Activated CD4-positive, alpha-beta T cell treated with anti-CD3 and anti-CD28 coated beads, Interleukin-2, amount 10 ng/mL, durations not matched to agents 7 days and 5 days (primary cell): Measurements from ENCODE around the gene ALPG. TPM values are rescaled to one million over a fixed set of nuclear protein-coding genes. Genes with fewer than 3 reads are reported as not detected.
"Not testable (repeated sequence)": the region's sequence is repeated elsewhere in the genome, so short reads cannot be mapped to it uniquely, and the experiment has no call there.

ENCODE experiments used
- CTCF ChIA-PET: fragments of 350-600 bp; sonication (Branson Sonifier 250); formaldehyde crosslinking; loops from one replicate; lab custom pipeline; 2021; ENCODE audit warnings: antibody characterized with exemption; lab: Charles Lee
- POLR2A ChIA-PET: fragments of 350-600 bp; sonication (Branson Sonifier 250); formaldehyde crosslinking; loops from one replicate; lab custom pipeline; 2021; ENCODE audit warnings: antibody characterized with exemption; lab: Charles Lee
- DNase-seq: peaks from one replicate; pipeline ENCODE4 v3.0.0-alpha.2; 2020
- H3K27ac Mint-ChIP-seq: one replicate; pipeline ENCODE4 v1.8.0; 2021; ENCODE audit warnings: mild to moderate bottlenecking, moderate library complexity, mixed read lengths
- H3K27me3 Mint-ChIP-seq: one replicate; pipeline ENCODE4 v1.8.0; 2021; ENCODE audit warnings: mixed read lengths
- H3K36me3 Mint-ChIP-seq: one replicate; pipeline ENCODE4 v1.8.0; 2021; ENCODE audit warnings: low read depth, mixed read lengths
- H3K4me1 Mint-ChIP-seq: one replicate; pipeline ENCODE4 v1.8.0; 2021; ENCODE audit warnings: mixed read lengths
- H3K4me3 Mint-ChIP-seq: one replicate; pipeline ENCODE4 v1.8.0; 2021; ENCODE audit warnings: mild to moderate bottlenecking, moderate library complexity, mixed read lengths
- H3K9me3 Mint-ChIP-seq: one replicate; pipeline ENCODE4 v1.8.0; 2021; ENCODE audit warnings: mixed read lengths
- total RNA-seq, 2 experiments: library from RNA; stranded (reverse); gene quantifications; one replicate each; pipeline ENCODE4 v1.2.3, GENCODE V29; 2021

The ALPG gene
- total RNA-seq, 2 experiments from 2014 or later: not detected

DNA sequence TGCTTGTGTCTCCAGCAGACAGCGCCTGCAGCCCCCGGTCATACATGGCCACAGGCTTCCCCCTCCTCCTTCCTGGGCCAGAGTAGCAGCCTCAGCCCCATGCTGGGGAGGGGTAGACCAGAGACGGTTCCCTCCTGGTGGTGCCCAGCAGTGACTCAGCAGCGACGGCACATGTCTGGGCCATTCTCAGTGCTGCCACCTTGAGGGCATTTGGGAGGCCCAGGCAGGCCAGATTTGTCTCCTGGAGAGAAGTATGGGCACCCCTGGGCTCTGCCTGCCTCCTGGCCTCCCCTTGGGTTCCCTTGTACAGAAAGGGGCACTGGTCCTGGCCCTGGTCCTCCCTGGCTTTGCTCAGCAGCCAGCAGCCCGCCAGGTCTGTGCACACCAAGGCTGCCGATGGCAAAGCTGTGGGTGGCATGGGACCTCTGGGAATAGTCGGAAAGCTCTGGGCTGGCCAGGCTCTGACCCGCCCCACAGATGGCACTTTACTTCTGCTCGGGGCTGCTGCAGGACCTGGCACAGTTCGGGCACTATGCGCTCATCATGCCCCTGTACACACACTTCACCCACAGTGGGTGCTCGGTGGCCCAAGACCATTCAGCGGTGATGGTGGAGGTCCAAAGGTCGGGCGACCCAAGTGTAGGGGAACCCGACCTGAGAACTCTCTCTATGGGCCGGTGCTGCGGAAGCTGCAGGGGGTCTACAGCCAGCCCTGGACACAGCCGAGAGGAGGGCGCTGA lies 37.9 kb downstream of the ALPG start:
- peaks cover 3% of the 10 kb centered on the region for H3K4me1 Mint-ChIP-seq
- no peaks in the 10 kb centered on the region for H3K36me3 Mint-ChIP-seq
- no peaks in the 10 kb centered on the region for H3K9me3 Mint-ChIP-seq
- peak; percentile 75 for DNase-seq
- no peak overlapping the region for H3K4me3 Mint-ChIP-seq
- ChIA-PET POLR2A (no interaction called here), CTCF (interaction anchor here (0.5 to 1.2 kb wide), 3 partner anchors 10 to 1896 kb away, joined by 3 to 4 read pairs (median 3); no protein-coding TSS in a partner anchor)
- H3K27ac Mint-ChIP-seq: no peak overlapping the region
- no peaks in the 10 kb centered on the region for H3K27me3 Mint-ChIP-seq

GRCh38 chr2:232445149-232445885 lies 38.7 kb downstream of the ALPG start:
- H3K9me3 Mint-ChIP-seq, H3K27me3 Mint-ChIP-seq, H3K36me3 Mint-ChIP-seq, DNase-seq, POLR2A ChIA-PET, H3K4me1 Mint-ChIP-seq, H3K27ac Mint-ChIP-seq, H3K4me3 Mint-ChIP-seq: not testable (repeated sequence)
- CTCF ChIA-PET: interaction anchor here (0.5 to 1.7 kb wide), 3 partner anchors 8 to 1895 kb away, joined by 3 to 5 read pairs (median 3); no protein-coding TSS in a partner anchor

GRCh38 chr2:232446266-232446777 lies 39.7 kb downstream of the ALPG start:
- H3K9me3 Mint-ChIP-seq, POLR2A ChIA-PET, H3K27ac Mint-ChIP-seq, H3K4me1 Mint-ChIP-seq, H3K27me3 Mint-ChIP-seq, DNase-seq, H3K4me3 Mint-ChIP-seq, H3K36me3 Mint-ChIP-seq: not testable (repeated sequence)
- CTCF ChIA-PET: interaction anchor here (0.7 to 1.7 kb wide), 4 partner anchors 9 to 23 kb away, joined by 3 to 5 read pairs (median 4); no protein-coding TSS in a partner anchor

GRCh38 chr2:232447091-232447620 lies 40.5 kb downstream of the ALPG start:
- Mint-ChIP-seq H3K27me3 (no peaks in the 10 kb centered on the region), H3K9me3 (no peaks in the 10 kb centered on the region), H3K27ac (no peak overlapping the region), H3K4me3 (no peak overlapping the region), H3K36me3 (no peaks in the 10 kb centered on the region), H3K4me1 (peaks cover 3% of the 10 kb centered on the region)
- ChIA-PET POLR2A (no interaction called here), CTCF (interaction anchor here (0.7 to 1.7 kb wide), 4 partner anchors 10 to 22 kb away, joined by 3 to 5 read pairs (median 4); no protein-coding TSS in a partner anchor)
- DNase-seq: no peak

DNA sequence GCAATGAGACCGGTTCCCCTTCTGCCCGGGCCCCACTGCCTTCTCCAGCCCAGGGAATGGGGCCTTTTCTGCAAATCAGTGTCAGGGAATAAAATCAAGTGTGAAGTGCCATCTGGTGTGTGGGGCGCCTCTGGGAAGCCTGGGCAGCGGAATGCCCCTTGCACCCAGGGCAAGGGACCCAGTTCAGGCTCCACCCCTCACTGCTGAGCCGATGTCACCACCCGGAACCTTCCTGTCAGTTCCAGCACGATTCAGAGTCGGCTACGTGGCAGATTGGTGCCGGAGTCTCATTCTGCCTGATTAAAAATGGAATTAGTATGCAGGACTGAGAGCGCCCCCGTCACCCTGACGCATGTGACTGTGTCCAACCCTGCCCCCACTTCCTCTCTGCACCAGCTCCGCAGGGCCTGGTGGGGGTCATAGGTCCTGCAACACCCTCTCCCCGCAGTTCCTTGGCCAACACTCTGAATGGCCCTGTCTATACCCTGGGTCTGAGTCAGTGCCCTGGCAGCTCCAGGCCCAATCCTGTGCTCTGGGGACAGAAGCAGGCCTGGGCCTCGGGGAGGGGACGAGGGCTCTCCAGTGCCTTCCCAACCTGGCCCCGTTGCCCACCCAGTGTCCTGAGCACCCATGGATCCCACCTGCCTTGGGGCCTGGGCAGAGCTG lies 41.1 kb downstream of the ALPG start:
- POLR2A ChIA-PET: no interaction called here
- no peaks in the 10 kb centered on the region for H3K36me3 Mint-ChIP-seq
- H3K27me3 Mint-ChIP-seq: no peaks in the 10 kb centered on the region
- no peaks in the 10 kb centered on the region for H3K9me3 Mint-ChIP-seq
- H3K4me3 Mint-ChIP-seq: no peak overlapping the region
- CTCF ChIA-PET: interaction anchor here (1.5 kb wide), 1 partner anchor 22 kb away, joined by 5 read pairs; no protein-coding TSS in a partner anchor
- H3K27ac Mint-ChIP-seq: no peak overlapping the region
- peaks cover 3% of the 10 kb centered on the region for H3K4me1 Mint-ChIP-seq
- no peak for DNase-seq

DNA sequence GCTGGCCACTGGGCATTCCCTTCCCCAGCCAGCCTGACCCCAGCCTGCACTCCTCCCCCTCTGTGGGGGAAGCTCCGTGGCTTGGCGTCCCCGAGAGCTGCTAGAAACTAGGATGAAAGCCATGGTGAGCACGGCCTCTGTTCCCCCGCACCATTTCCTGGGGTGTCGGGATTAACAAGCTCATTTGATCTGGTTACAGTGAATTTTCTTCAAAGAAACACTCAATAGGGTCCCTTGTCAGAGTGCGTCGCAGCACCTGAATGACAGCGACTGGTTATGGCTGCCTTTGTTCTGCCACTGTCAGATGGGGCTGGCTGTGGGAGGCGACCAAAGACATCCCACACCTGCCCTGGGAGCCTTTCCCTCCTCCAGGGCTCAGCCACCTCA lies 41.7 kb downstream of the ALPG start:
- Mint-ChIP-seq H3K4me1 (peaks cover 3% of the 10 kb centered on the region), H3K4me3 (no peak overlapping the region), H3K9me3 (no peaks in the 10 kb centered on the region), H3K27ac (no peak overlapping the region), H3K27me3 (no peaks in the 10 kb centered on the region), H3K36me3 (no peaks in the 10 kb centered on the region)
- ChIA-PET CTCF (interaction anchor here (0.6 kb wide), 1 partner anchor 126 kb away, joined by 3 read pairs; no protein-coding TSS in a partner anchor), POLR2A (no interaction called here)
- DNase-seq: no peak

DNA sequence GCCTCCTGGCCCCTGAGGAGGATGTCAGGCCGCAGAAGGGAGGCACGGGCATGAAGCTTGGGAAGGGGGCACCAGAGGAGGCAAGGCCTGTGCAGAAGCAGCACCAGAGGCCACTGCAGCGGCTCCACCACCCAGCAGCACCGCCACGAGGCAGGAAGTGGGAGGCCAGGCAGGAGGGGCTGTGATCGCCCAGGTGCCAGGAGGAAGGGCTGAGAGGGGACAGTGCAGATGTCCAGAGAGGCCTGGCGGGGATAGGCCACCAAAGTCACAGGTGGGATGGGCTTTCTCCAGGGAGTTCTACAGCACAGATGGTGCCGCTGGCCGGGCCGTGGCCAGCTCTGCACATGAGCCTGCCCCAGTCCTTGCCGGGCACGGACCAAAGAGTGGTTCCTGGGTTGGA lies 43.3 kb downstream of the ALPG start:
- DNase-seq: no peak
- ChIA-PET CTCF (no interaction called here), POLR2A (no interaction called here)
- no peaks in the 10 kb centered on the region for H3K9me3 Mint-ChIP-seq
- no peaks in the 10 kb centered on the region for H3K27me3 Mint-ChIP-seq
- peaks cover 3% of the 10 kb centered on the region for H3K4me1 Mint-ChIP-seq
- H3K36me3 Mint-ChIP-seq: no peaks in the 10 kb centered on the region
- no peak overlapping the region for H3K4me3 Mint-ChIP-seq
- no peak overlapping the region for H3K27ac Mint-ChIP-seq

DNA sequence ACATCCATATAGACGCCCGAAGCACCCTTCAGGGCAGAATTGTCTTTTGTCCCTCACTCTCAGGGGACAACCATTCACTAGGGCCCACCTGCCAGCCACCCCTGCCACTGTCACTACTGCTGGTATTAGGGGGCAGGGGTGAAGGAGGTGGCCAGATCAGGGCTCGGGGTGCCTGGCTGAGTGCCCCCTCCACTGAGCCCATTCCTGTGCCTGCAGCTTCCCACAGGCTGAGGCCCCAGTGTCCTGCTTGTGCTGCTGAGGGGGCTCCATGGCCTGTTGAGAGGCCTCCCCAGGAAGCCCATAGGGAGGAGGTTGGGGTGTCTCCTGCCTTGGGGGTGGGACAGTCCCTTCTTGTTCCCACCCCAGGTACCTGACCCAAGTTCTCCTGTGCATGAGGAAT lies 45.0 kb downstream of the ALPG start:
- POLR2A ChIA-PET, DNase-seq, H3K4me3 Mint-ChIP-seq, H3K4me1 Mint-ChIP-seq, CTCF ChIA-PET, H3K27me3 Mint-ChIP-seq, H3K36me3 Mint-ChIP-seq, H3K9me3 Mint-ChIP-seq, H3K27ac Mint-ChIP-seq: not testable (repeated sequence)

DNA sequence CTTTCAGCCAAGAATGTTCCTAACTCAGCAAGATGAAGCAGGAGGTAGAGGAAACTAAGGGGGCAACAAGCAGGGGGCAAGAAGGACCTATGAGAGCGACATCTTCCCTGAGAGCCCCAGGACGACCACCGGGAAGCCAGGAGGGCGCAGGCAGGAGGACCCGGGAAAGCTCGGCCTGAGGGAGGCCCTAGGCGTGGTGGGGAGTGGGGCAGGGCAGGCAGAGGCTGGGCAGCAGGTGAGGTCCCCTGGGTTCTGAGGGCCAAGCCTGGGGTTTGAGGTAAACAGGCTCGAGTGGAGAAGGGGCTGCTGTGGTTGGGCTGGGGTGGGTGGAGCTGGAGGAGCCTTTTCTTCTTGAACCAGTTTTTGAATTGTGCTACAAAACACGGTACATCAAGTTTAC lies 48.0 kb downstream of the ALPG start:
- DNase-seq: no peak
- H3K9me3 Mint-ChIP-seq: no peaks in the 10 kb centered on the region
- no peaks in the 10 kb centered on the region for H3K4me1 Mint-ChIP-seq
- CTCF ChIA-PET: no interaction called here
- H3K27me3 Mint-ChIP-seq: no peaks in the 10 kb centered on the region
- no peaks in the 10 kb centered on the region for H3K36me3 Mint-ChIP-seq
- POLR2A ChIA-PET: no interaction called here
- no peak overlapping the region for H3K27ac Mint-ChIP-seq
- H3K4me3 Mint-ChIP-seq: no peak overlapping the region

DNA sequence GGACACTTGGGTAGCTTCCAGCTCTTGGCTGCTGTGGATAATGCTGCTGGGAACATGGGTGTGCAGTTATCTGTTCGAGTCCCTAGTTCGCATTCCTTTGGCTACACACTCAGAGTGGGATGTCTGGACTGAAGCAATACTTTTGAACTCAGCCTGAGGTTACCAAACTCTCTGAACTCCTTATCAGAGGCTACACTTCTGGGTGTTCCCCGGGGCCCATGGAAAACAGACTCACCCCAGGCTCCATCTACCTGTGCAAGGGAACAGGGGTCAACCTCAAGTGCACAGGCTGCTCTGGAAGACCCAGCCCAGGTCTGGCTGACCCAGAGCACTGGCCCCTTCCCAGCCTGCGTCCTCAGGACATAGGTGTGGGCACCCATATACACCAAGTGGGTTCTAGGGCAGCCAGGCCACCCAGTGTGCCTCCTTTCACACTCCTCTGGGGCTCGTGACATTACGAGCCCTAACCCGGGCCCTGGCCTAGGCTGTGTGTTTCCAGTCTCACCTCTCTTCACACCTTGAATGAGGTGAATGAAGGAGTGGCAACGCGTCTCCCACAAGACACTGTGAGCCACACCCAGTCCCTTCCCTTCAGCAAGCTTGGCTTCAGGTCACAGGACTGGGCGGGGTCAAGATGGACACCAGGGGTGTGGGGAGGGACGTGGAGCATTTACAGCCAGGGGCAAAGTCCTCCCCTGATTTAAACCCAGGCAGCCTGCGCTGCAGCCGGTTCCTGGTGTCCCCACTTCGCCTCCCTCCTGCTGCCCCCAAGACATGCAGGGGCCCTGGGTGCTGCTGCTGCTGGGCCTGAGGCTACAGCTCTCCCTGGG lies 49.0 kb downstream of the ALPG start, which contains the start of gene ALPI:
Gene ALPI, plus strand, starts transcription at position 728 of the 830 bp plus-strand sequence. Its CDS starts 47 bp downstream, at position 775.
- Mint-ChIP-seq H3K27me3 (peaks cover 7% of the 10 kb centered on the region), H3K27ac (no peak within 1 kb of the TSS), H3K4me1 (no peaks in the 10 kb centered on the region), H3K4me3 (no peak within 1 kb of the TSS), H3K36me3 (no peaks in the 10 kb centered on the region), H3K9me3 (no peaks in the 10 kb centered on the region)
- no peak for DNase-seq
- ChIA-PET POLR2A (no interaction called here), CTCF (no interaction called here)

DNA sequence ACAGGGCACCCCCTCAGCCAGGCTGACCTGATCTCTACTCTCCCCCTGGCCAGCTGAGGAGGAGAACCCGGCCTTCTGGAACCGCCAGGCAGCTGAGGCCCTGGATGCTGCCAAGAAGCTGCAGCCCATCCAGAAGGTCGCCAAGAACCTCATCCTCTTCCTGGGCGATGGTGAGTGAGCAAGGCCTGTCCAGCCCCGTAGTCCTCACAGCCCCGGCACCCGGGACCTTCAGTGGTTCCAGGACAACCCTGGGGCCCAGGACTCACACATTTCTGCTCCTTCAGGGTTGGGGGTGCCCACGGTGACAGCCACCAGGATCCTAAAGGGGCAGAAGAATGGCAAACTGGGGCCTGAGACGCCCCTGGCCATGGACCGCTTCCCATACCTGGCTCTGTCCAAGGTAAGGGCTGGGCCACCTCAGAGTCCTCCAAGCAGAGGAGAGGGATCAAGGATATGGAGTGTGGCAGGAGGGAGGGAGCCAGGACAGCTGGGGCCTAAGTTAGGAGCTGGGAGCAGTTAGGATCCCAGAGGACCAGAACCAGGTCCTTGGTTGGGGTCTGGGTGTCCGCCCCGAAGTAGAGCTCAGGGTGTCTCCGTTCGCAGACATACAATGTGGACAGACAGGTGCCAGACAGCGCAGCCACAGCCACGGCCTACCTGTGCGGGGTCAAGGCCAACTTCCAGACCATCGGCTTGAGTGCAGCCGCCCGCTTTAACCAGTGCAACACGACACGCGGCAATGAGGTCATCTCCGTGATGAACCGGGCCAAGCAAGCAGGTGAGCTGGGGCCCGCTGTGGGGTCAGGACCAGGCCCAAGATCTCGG lies 49.9 kb downstream of the ALPG start:
- no peak for DNase-seq
- no peaks in the 10 kb centered on the region for H3K9me3 Mint-ChIP-seq
- ChIA-PET CTCF (no interaction called here), POLR2A (no interaction called here)
- no peaks in the 10 kb centered on the region for H3K4me1 Mint-ChIP-seq
- no peaks in the 10 kb centered on the region for H3K36me3 Mint-ChIP-seq
- peaks cover 7% of the 10 kb centered on the region for H3K27me3 Mint-ChIP-seq
- H3K4me3 Mint-ChIP-seq: no peak overlapping the region
- H3K27ac Mint-ChIP-seq: no peak overlapping the region
